Measurements from ENCODE around the gene CHCHD6. TPM values are rescaled to one million over a fixed set of nuclear protein-coding genes. Genes with fewer than 3 reads are reported as not detected.

The CHCHD6 gene
- total RNA-seq, 1 donor from 2014 or later: 17.1 TPM

GRCh38 chr3:126711121-126711760 is 7.2 kb downstream of the CHCHD6 start:
- H3K27me3 Mint-ChIP-seq (ENCODE audit: low read depth): no peaks in the 10 kb centered on the region
- peaks cover 3% of the 10 kb centered on the region for H3K4me1 Mint-ChIP-seq (ENCODE audit: low read depth)
- TF ChIP-seq, protein P1, sequence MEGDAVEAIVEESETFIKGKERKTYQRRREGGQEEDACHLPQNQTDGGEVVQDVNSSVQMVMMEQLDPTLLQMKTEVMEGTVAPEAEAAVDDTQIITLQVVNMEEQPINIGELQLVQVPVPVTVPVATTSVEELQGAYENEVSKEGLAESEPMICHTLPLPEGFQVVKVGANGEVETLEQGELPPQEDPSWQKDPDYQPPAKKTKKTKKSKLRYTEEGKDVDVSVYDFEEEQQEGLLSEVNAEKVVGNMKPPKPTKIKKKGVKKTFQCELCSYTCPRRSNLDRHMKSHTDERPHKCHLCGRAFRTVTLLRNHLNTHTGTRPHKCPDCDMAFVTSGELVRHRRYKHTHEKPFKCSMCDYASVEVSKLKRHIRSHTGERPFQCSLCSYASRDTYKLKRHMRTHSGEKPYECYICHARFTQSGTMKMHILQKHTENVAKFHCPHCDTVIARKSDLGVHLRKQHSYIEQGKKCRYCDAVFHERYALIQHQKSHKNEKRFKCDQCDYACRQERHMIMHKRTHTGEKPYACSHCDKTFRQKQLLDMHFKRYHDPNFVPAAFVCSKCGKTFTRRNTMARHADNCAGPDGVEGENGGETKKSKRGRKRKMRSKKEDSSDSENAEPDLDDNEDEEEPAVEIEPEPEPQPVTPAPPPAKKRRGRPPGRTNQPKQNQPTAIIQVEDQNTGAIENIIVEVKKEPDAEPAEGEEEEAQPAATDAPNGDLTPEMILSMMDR (IDR thresholded peaks at IDR 0.05): no peak
- H3K9me3 Mint-ChIP-seq (ENCODE audit: low read depth): no peaks in the 10 kb centered on the region
- peaks cover 2% of the 10 kb centered on the region for H3K36me3 Mint-ChIP-seq (ENCODE audit: low read depth)
- H3K27ac Mint-ChIP-seq (ENCODE audit: unreplicated experiment): no peak overlapping the region
- DNase-seq (ENCODE audit: low spot score): no peak
- H3K4me3 Mint-ChIP-seq (ENCODE audit: unreplicated experiment): no peak overlapping the region

DNA sequence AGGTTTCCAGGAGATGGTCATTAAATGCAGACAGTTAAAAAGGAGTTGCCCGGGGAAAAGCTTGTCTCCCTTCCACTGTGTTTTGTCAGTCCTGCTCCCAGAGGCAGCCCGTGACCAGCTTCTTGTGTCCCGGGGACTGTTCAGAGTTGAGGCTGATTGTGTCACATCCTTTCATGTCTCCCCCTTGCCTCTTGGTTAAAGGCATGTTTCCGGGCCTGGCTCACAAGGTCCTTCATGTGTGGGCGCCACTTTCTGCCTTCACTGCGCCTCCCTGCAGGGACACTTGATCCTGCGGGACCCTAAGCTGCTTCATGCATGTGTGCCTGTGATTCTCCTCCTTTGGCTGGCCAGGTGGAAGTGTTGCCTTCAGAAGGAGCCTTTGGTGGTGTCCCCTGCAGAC is 9.2 kb downstream of the CHCHD6 start:
- Mint-ChIP-seq H3K4me1 (ENCODE audit: low read depth) (peaks cover 3% of the 10 kb centered on the region), H3K27ac (ENCODE audit: unreplicated experiment) (no peak overlapping the region), H3K27me3 (ENCODE audit: low read depth) (no peaks in the 10 kb centered on the region), H3K4me3 (ENCODE audit: unreplicated experiment) (no peak overlapping the region), H3K36me3 (ENCODE audit: low read depth) (no peaks in the 10 kb centered on the region), H3K9me3 (ENCODE audit: low read depth) (no peaks in the 10 kb centered on the region)
- TF ChIP-seq, protein P1 (IDR thresholded peaks at IDR 0.05): no peak
- DNase-seq (ENCODE audit: low spot score): no peak

- Mint-ChIP-seq H3K4me1 (ENCODE audit: low read depth) (peaks cover 3% of the 10 kb centered on the region), H3K4me3 (ENCODE audit: unreplicated experiment) (no peak overlapping the region), H3K27me3 (ENCODE audit: low read depth) (no peaks in the 10 kb centered on the region), H3K27ac (ENCODE audit: unreplicated experiment) (no peak overlapping the region), H3K36me3 (ENCODE audit: low read depth) (no peaks in the 10 kb centered on the region), H3K9me3 (ENCODE audit: low read depth) (no peaks in the 10 kb centered on the region)
- no peak for DNase-seq (ENCODE audit: low spot score)
- TF ChIP-seq, protein P1 (IDR thresholded peaks at IDR 0.05): no peak
Observed at GRCh38 chr3:126714276-126714900, 10.3 kb downstream of the CHCHD6 start.

DNA sequence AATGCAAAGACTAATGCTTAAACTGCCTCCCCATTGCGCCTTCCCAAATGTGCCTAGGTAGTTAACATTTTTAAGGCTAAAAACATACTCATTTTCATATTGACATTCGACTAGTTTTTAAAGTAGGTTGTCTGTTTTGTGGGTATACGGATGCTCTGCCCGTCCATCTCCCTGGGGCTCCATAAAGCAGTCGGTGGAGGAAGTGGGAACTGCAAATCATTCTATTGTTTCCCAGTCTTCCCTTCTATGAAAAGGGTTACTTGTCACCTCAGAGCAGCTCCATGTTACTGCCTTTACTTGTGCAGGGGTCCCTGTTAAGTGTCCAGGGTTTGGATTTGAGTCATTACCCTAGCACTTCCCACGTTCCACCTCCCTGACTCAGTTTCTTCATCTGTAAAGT is 10.9 kb downstream of the CHCHD6 start:
- DNase-seq (ENCODE audit: low spot score): no peak
- no peak overlapping the region for H3K27ac Mint-ChIP-seq (ENCODE audit: unreplicated experiment)
- no peaks in the 10 kb centered on the region for H3K36me3 Mint-ChIP-seq (ENCODE audit: low read depth)
- no peaks in the 10 kb centered on the region for H3K9me3 Mint-ChIP-seq (ENCODE audit: low read depth)
- peaks cover 3% of the 10 kb centered on the region for H3K4me1 Mint-ChIP-seq (ENCODE audit: low read depth)
- no peak overlapping the region for H3K4me3 Mint-ChIP-seq (ENCODE audit: unreplicated experiment)
- H3K27me3 Mint-ChIP-seq (ENCODE audit: low read depth): no peaks in the 10 kb centered on the region
- TF ChIP-seq, protein P1 (IDR thresholded peaks at IDR 0.05): no peak

- Mint-ChIP-seq H3K27ac (ENCODE audit: unreplicated experiment) (no peak overlapping the region), H3K27me3 (ENCODE audit: low read depth) (no peaks in the 10 kb centered on the region), H3K4me1 (ENCODE audit: low read depth) (peaks cover 3% of the 10 kb centered on the region), H3K4me3 (ENCODE audit: unreplicated experiment) (no peak overlapping the region), H3K9me3 (ENCODE audit: low read depth) (no peaks in the 10 kb centered on the region), H3K36me3 (ENCODE audit: low read depth) (no peaks in the 10 kb centered on the region)
- TF ChIP-seq, protein P1 (IDR thresholded peaks at IDR 0.05): no peak
- DNase-seq (ENCODE audit: low spot score): no peak
Observed at GRCh38 chr3:126715432-126715831, 11.4 kb downstream of the CHCHD6 start.

Measured in chondrocyte (in vitro differentiated cells).